ENCODE results near the gene OIT3.

OIT3 gene

DNA sequence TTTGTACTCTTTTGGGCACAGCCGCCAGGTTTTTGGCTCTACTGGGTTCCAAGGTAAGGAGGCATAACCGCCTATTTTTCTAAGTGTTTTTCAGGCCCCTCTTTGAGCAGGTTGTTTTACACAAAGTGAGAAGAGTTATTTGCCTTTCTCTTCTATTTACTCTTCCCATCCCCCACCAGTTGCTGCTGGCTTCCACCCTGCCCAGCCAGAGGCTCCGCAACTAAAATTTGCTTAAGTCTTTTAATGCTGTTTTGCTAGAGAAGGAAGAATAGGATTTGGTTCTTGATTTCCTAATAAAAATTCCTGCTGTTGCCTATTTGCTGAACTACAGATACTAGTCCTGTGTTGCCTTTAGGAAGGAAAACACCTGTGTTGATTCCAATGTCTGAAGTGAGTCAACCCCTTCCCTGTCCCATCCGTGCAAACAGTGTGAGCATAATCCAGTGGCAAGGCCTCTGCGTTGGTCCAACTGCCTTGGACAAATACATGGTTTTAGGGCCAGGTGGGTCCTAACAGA lies 59.2 kb downstream of the OIT3 start:
- no peak for FAIRE-seq

DNA sequence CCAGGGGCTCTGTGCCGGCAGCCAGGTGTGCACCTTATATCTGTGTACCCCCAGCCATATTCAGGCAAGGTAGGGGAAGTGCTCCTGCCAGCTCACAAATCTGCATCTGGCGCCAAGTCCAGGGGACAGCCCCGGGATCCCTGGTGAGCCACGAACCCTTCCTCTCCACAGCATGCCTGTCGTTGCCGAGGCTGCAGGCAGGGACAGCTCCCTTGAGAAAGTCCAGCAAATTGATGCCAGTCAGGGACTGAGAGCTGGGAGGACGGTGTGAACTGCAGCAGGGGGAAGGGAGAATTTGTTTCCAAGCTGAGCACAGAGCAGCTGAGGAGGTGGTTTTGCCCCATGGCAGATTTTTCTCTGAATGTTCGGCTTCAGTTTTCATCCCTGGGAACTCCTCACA lies 60.1 kb downstream of the OIT3 start:
- FAIRE-seq = no peak

DNA sequence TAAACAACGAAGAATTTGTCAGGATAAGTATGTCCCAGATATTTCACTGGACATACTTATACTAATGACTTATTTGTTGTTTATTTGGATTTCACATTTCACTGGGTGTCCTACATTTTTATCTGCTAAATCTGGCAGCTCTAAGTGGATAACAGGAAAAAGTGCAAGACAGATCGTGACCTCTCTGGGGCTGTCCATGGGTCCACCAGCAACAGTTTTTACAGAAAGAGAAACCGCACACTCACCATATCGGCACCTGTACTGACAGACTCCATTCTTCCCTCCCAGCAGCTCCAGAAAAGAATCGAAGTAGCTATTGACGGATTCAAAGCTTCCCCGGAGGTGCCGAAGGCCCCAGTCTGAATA lies 60.7 kb downstream of the OIT3 start:
- FAIRE-seq = no peak

DNA sequence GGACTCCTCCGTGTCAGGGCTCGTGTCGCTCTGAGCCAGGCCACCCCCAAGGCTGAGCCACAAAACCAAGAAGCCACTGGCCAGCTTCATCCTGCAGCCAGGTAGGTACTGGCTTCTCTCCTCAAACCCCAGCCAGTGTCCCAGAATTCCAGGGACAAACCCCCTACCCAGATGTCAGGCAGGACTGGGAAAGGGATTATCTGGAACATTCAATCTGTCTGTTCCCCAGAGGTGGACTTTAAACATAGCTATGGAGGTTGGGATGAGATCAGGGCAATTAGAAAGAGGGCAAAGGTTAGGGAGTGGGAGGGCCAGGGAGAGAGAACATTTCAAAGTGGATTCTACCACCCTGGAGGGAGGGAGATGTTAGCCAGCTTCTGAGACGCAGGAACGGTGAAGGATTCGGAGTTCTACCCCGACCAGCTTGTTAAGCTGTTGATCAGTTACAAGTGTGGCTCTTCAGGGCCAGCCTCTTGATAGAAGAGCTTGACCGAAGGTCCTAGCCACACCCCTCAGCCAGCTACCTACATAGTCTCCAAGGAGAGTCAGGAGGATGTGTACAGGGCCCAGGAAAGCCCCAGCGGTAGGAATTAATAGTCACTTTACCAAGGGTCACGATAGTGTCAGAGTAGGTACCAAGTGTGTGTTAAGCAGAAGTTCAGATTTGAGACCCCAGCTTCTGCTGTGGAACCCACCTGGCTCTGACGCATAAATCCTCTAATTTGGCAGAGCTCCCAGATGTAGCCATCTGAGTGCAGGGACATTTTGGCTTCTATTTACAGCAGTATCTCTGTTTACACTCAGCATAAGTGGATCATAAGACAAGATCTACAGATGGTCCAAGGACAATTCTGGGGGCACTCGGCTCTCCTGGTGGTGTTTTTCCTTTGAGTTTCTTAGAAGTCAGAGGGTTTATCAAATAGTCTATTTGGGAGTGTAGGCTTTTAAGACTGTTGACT lies 61.3 kb downstream of the OIT3 start, which contains the start of gene PLA2G12B:
Gene PLA2G12B (minus strand): TSS at position 211 of the 959 bp plus-strand sequence. CDS start 121 bp downstream, at position 90.
- FAIRE-seq = no peak

DNA sequence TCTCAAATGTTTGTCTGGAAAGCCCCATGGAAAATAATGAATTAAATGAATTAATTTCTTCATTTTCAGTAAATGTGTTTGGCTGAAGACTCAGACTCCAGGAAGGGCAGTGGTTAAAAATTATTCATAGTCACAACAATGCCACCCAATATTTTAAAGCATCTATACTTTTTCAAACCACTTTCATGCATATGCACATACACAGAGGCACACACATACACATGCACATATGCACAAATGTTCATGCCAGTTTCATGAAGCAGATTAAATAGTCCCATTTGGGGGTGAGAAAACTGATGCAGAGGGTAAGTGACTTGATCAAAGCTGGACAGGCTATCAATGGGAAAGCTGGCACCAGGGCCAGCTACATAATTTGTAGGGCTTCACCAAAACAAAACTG lies 62.5 kb downstream of the OIT3 start:
- no peak for FAIRE-seq

DNA sequence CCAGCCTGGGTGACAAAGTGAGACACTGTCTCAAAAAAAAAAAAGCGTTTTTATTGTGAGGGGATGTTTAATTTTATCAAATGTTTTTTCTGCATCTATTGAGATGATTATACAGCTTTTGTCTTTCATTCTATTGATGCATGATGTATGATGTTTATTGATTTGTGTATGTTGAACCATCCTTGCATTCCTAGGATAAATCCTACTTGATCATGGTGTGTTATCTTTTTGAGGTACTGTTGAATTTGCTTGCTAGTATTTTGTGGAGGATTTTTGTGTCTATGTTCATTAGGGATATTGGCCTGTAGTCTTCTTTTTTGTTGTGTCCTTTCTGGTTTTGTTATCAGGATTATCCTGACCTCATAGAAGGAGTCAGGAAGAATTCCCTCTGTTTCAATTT lies 83.3 kb downstream of the OIT3 start:
- no peak for FAIRE-seq

DNA sequence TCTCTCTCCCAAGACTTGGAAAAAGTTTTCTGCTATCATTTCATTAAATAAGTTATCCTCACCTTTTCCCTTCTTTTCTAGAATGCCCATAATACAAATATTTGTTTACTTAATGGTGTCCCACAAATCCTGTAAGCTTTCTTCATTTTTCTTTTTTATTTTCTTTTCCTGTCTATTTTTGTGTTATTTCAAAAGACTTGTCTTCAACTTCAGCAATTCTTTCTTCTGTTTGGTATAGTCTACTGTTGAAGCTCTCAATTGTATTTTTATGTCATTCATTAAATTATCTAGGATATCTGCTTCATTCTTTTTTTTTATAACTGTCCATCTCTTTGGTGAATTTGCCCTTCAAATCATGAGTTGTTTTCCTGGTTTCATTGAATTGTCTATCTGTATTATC lies 86.2 kb downstream of the OIT3 start:
- no peak for FAIRE-seq

DNA sequence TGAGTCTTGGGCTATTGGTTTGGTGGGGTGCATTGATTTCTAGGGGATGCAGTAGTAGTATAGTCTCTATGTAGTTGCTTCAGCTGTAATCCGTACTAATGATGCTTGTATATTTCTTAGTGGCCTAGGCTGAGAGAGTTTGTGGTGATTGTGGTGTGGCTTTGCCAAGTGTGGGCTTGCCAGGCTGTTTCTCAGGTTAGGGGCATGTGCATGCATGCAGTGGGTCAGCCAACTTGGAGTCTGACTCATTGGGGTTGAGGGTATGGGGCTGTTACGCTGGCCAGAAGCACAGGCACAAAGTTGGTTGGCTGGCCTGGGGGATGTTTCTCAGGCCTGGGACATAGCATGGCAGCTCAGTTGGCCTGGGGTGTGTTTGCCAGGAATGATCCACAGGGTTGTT lies 86.8 kb downstream of the OIT3 start:
- no peak for FAIRE-seq

DNA sequence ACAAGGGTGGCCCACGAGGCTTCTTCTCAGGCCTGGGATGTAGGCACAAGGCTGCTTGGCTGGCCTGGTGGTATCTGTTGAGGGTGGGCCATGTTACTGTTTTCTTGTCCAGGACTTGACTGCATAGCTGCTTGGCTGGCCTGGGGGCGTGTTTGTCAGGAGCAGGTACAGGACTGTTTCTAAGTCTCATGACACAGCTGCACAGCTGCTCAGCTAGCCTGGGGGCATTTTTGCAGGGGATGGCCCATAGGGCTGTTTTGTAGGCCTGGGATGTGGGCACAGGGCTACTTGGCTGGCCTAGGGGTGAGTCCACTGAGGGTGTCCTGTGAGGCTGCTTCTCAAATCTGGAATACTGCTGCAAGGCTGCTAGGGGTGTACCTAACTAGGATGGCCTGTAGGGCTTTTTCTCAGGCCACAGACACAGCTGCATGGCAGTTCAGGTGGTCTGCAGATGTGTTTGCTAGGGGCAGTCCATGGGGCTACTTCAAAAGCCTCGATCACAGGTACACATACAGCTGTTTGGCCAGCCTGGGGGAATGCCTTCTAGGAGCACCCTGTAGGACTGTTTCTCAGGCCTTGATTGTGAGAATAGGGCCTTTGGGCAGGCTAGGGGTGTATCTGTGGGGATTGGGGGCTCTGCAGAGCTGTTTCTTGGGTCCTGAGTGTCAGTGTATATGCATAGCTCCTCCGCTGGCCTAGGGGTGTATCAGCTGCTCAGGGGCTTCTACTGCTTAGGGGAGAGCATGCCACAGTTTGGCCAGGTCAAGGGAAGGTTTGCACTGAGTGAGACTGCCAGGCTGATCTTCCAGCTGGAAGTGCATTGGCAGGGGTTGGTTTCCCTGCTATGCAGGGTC lies 87.7 kb downstream of the OIT3 start:
- no peak for FAIRE-seq

DNA sequence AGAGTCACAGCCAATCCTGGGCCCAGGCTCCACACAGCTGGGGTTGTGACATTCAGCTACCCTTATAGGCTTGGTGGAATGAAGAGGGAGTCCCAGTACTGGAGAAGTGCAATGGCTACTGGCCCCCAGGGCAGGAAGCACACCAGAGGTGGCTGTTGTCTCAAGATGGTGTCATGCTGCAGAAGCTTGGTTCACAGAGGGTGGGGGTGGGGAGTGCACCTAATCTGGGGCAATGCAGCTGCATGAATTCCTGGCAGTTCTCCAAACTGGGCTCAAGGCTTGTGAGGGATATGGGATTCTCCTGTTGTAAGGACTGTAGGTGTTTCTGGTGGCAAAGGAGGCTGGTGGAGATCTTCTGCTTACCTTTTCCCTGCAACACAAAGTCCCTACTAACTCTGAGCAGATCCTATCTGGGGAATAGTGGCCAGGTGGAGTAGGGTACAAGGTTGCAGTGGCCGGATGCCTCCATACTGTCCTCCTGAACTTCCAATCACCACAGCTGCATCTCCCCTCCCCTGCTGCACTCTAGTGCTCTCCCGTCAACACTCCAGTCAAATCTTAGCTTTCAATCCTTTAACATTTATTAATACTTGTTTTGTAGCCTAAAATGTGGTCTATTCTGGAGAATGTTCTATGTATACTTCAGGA lies 88.5 kb downstream of the OIT3 start:
- no peak for FAIRE-seq
